Subcutaneous adipose tissue (tissue), 4 donors: ENCODE measurements around the gene OSBPL10. TPM values are rescaled to one million over a fixed set of nuclear protein-coding genes. Genes with fewer than 3 reads are reported as not detected.

Source experiments
- total RNA-seq, 4 donors: library from RNA; depleted of rRNA; stranded (reverse); fragments of >200 nt; gene quantifications; one replicate each; pipeline ENCODE4 v1.1.0, GENCODE V29; 2016
- TF ChIP-seq, protein P1 (sequence below): fragments of 450-650 bp; IDR thresholded peaks from one replicate; pipeline ENCODE4 v1.5.1; 2016; ENCODE audit warnings: low read depth, mild to moderate bottlenecking, control low read depth, antibody characterized with exemption, moderate library complexity

The OSBPL10 gene
- total RNA-seq, 4 donors from 2014 or later, result 7.3 to 72.7 (median 26.0) TPM

- TF ChIP-seq, protein P1, sequence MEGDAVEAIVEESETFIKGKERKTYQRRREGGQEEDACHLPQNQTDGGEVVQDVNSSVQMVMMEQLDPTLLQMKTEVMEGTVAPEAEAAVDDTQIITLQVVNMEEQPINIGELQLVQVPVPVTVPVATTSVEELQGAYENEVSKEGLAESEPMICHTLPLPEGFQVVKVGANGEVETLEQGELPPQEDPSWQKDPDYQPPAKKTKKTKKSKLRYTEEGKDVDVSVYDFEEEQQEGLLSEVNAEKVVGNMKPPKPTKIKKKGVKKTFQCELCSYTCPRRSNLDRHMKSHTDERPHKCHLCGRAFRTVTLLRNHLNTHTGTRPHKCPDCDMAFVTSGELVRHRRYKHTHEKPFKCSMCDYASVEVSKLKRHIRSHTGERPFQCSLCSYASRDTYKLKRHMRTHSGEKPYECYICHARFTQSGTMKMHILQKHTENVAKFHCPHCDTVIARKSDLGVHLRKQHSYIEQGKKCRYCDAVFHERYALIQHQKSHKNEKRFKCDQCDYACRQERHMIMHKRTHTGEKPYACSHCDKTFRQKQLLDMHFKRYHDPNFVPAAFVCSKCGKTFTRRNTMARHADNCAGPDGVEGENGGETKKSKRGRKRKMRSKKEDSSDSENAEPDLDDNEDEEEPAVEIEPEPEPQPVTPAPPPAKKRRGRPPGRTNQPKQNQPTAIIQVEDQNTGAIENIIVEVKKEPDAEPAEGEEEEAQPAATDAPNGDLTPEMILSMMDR, result no peak
Measured at GRCh38 chr3:31829826-31830426, 151.1 kb downstream of the OSBPL10 start.

DNA sequence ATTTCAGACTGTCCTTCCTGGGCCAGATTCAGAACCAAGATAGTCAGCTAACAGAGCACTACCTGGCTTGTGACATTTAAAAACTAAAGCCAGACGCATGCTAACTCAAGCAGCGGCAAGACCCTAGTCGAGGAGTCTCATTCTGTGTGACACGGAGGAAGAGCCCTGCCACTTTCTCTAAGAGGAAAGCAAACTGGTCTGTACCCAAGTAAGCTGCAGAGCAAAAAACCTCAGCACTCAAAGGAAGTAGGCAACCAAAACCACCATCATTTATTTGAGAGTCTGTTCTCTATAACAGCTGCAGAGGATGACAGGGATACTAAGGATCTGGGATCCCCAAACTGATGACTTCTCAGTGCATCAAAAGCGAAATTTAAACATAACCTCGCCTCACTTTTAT is 152.1 kb downstream of the OSBPL10 start:
- TF ChIP-seq, protein P1, result no peak

DNA sequence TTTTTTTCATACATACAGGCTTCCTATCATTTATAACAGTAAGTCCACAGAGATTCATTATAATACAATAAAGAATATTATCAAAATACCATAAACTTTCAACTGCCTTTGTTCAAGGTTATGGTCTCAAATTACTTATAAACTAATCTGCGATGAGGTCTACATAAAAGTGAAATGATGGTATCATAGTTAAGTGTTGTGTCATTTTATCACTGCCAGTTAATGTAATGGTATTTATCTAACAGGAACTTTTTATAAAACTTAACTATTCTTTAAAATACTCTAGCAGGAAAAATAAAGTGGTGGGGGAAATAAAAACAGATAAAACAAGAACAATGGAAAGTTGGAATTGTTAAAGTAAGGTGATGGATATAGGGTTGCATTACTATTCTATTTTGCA is 153.1 kb downstream of the OSBPL10 start:
- TF ChIP-seq, protein P1, result no peak

- TF ChIP-seq, protein P1, result no peak
Measured at GRCh38 chr3:31823184-31823583, 157.9 kb downstream of the OSBPL10 start.

GRCh38 chr3:31821118-31821517 is 159.9 kb downstream of the OSBPL10 start:
- TF ChIP-seq, protein P1, result no peak

GRCh38 chr3:31819441-31819840 is 161.6 kb downstream of the OSBPL10 start:
- TF ChIP-seq, protein P1, result no peak

- TF ChIP-seq, protein P1, result no peak
Measured at GRCh38 chr3:31817411-31817966, 163.6 kb downstream of the OSBPL10 start.
